ENCODE results near the gene GTF2H4. TPM values are rescaled to one million over a fixed set of nuclear protein-coding genes. Genes with fewer than 3 reads are reported as not detected.
"Not testable (repeated sequence)": the region's sequence is repeated elsewhere in the genome, so short reads cannot be mapped to it uniquely, and the experiment has no call there.

Gene GTF2H4
- total RNA-seq, 2 donors from 2014 or later, result 60.0 to 67.9 TPM

DNA sequence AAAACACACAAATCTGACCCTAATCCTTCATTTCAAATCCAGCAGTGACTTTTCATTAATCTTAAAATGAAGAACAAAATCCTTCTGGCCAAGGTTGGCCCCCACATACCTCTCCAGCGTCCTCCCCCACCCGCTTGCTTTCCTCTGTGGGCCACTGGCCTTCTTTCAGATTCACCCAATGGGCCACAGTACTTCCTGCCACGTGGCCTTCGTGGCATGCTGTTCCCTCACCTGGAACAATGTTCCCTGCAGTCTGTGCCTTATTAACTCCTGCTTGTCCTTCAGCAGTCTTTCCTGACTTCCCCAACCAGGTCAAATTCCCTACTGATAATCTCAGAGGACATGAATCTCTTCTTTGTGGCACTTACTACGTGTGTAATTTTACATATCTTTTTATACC, 5.3 kb upstream of the GTF2H4 start:
- H3K4me1 Mint-ChIP-seq, result no peaks in the 10 kb centered on the region
- H3K9ac ChIP-seq (ENCODE audit: extremely low read depth, low read length, poor library complexity, severe bottlenecking), result no peak overlapping the region
- H3K9me3 ChIP-seq (ENCODE audit: control insufficient read depth, low read length), result no peaks in the 10 kb centered on the region
- H3K9me3 Mint-ChIP-seq, result no peaks in the 10 kb centered on the region
- H3K4me3 Mint-ChIP-seq, result no peak overlapping the region
- H3K4me1 ChIP-seq (ENCODE audit: control insufficient read depth, insufficient read depth, low read length), result no peaks in the 10 kb centered on the region
- no peak overlapping the region for H3K27ac Mint-ChIP-seq
- H3K27me3 ChIP-seq (ENCODE audit: control insufficient read depth, insufficient read depth, low read length, poor library complexity, severe bottlenecking), result no peaks in the 10 kb centered on the region
- WGBS, 2 experiments (ENCODE audit: insufficient coverage in 1 of 2, insufficient read length in 1 of 2), result 58 to 74% methylated on average over 4 to 5 of the region's 5 CpGs
- H3K27ac ChIP-seq (ENCODE audit: low read depth, low read length), result no peak overlapping the region
- H3K36me3 Mint-ChIP-seq (ENCODE audit: low read depth), result peaks cover 23% of the 10 kb centered on the region
- DNase-seq, result no peak
- TF ChIP-seq, protein P1, sequence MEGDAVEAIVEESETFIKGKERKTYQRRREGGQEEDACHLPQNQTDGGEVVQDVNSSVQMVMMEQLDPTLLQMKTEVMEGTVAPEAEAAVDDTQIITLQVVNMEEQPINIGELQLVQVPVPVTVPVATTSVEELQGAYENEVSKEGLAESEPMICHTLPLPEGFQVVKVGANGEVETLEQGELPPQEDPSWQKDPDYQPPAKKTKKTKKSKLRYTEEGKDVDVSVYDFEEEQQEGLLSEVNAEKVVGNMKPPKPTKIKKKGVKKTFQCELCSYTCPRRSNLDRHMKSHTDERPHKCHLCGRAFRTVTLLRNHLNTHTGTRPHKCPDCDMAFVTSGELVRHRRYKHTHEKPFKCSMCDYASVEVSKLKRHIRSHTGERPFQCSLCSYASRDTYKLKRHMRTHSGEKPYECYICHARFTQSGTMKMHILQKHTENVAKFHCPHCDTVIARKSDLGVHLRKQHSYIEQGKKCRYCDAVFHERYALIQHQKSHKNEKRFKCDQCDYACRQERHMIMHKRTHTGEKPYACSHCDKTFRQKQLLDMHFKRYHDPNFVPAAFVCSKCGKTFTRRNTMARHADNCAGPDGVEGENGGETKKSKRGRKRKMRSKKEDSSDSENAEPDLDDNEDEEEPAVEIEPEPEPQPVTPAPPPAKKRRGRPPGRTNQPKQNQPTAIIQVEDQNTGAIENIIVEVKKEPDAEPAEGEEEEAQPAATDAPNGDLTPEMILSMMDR (conservative IDR thresholded peaks at IDR 0.05), result no peak
- H3K4me3 ChIP-seq (ENCODE audit: low read length), result no peak overlapping the region
- H3K27me3 Mint-ChIP-seq (ENCODE audit: insufficient read depth), result no peaks in the 10 kb centered on the region
- H3K36me3 ChIP-seq (ENCODE audit: control insufficient read depth, insufficient read depth, low read length), result peaks cover 14% of the 10 kb centered on the region

DNA sequence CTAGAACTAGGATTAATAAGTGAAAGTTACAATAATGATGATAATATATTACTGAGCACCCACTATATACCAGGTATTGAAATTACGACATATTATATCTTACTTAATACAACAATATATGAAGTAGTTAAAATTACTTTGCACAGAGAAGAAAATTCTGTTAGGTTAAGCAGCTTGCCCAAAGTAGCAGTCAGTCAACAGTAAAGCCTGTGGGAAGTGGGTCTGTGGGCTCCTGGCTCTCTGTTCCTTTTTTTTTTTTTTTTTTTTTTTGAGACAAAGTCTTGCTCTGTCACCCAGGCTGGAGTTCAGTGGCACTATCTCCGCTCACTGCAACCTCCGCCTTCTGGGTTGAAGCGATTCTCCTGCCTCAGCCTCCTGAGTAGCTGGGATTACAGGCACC, 4.8 kb upstream of the GTF2H4 start:
- no peak overlapping the region for H3K27ac ChIP-seq (ENCODE audit: low read depth, low read length)
- no peak overlapping the region for H3K27ac Mint-ChIP-seq
- H3K27me3 Mint-ChIP-seq (ENCODE audit: insufficient read depth), result no peaks in the 10 kb centered on the region
- H3K9ac ChIP-seq (ENCODE audit: extremely low read depth, low read length, poor library complexity, severe bottlenecking), result no peak overlapping the region
- H3K4me3 Mint-ChIP-seq, result no peak overlapping the region
- no peak for DNase-seq
- no peaks in the 10 kb centered on the region for H3K9me3 Mint-ChIP-seq
- H3K36me3 ChIP-seq (ENCODE audit: control insufficient read depth, insufficient read depth, low read length), result peaks cover 10% of the 10 kb centered on the region
- no peaks in the 10 kb centered on the region for H3K27me3 ChIP-seq (ENCODE audit: control insufficient read depth, insufficient read depth, low read length, poor library complexity, severe bottlenecking)
- no peaks in the 10 kb centered on the region for H3K9me3 ChIP-seq (ENCODE audit: control insufficient read depth, low read length)
- WGBS, 2 experiments (ENCODE audit: insufficient coverage in 1 of 2, insufficient read length in 1 of 2), result 97% methylated on average over 3 of the region's 4 CpGs; no CpG with 5 or more reads in 1 of the 2 experiments
- H3K4me1 ChIP-seq (ENCODE audit: control insufficient read depth, insufficient read depth, low read length), result no peaks in the 10 kb centered on the region
- H3K4me3 ChIP-seq (ENCODE audit: low read length), result no peak overlapping the region
- TF ChIP-seq, protein P1 (conservative IDR thresholded peaks at IDR 0.05), result no peak
- H3K36me3 Mint-ChIP-seq (ENCODE audit: low read depth), result peaks cover 18% of the 10 kb centered on the region
- H3K4me1 Mint-ChIP-seq, result no peaks in the 10 kb centered on the region

DNA sequence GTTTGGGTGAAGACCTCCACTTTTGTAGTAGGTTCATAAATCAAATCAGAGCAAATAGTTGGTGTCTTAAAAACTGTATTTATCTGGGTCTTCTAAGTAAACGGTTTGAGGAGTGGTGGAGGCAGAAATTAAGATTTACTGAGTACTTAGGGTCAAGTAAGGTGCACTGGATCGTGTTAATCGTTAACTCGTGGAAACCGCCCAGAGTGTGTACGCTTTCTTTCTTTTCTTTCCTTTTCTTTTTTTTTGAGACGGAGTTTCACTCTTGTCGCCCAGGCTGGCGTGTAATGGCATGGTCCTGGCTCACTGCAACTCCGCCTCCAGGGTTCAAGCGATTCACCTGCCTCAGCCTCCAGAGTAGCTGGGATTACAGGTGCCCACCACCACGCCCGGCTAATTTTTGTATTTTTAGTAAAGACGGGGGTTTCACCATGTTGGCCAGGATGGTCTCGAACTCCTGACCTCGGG, 683 bp upstream of the GTF2H4 start:
- H3K27ac ChIP-seq (ENCODE audit: low read depth, low read length); H3K9me3 Mint-ChIP-seq; H3K9me3 ChIP-seq (ENCODE audit: control insufficient read depth, low read length); H3K4me1 Mint-ChIP-seq; H3K4me1 ChIP-seq (ENCODE audit: control insufficient read depth, insufficient read depth, low read length); DNase-seq; H3K27me3 Mint-ChIP-seq (ENCODE audit: insufficient read depth); H3K27me3 ChIP-seq (ENCODE audit: control insufficient read depth, insufficient read depth, low read length, poor library complexity, severe bottlenecking); H3K9ac ChIP-seq (ENCODE audit: extremely low read depth, low read length, poor library complexity, severe bottlenecking): not testable (repeated sequence)
- H3K36me3 Mint-ChIP-seq (ENCODE audit: low read depth), result peaks cover 19% of the 10 kb centered on the region
- H3K4me3 ChIP-seq (ENCODE audit: low read length), result peak overlapping the region; percentile 99
- peaks cover 19% of the 10 kb centered on the region for H3K36me3 ChIP-seq (ENCODE audit: control insufficient read depth, insufficient read depth, low read length)
- 64 to 71% methylated on average over 12 to 16 of the region's 16 CpGs for WGBS, 2 experiments (ENCODE audit: insufficient coverage in 1 of 2, insufficient read length in 1 of 2)
- peak overlapping the region; percentile 55 for H3K27ac Mint-ChIP-seq
- H3K4me3 Mint-ChIP-seq, result peak overlapping the region; percentile 93

DNA sequence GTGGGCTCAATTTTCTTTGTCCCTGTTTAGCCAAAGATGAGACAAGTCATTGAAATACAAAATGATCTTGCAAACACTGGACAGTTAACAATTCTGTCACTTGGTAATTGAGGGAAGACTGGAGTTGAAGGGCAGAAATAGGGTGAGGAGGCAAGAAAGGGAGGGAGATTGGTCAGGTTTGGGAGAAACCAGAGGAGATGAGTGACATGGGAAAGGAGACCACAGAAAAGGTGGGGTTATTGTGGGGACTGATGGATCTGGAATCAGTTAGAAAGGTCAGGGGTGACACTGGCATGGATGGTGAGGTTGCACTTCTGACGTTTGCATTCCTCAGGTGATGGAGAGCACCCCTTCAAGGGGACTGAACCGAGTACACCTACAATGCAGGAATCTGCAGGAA, 693 bp downstream of the GTF2H4 start:
- Histone ChIP-seq H3K36me3 (ENCODE audit: control insufficient read depth, insufficient read depth, low read length) (peaks cover 31% of the 10 kb centered on the region), H3K27ac (ENCODE audit: low read depth, low read length) (no peak overlapping the region), H3K9ac (ENCODE audit: extremely low read depth, low read length, poor library complexity, severe bottlenecking) (peak overlapping the region; percentile 63), H3K4me1 (ENCODE audit: control insufficient read depth, insufficient read depth, low read length) (no peaks in the 10 kb centered on the region), H3K9me3 (ENCODE audit: control insufficient read depth, low read length) (no peaks in the 10 kb centered on the region), H3K27me3 (ENCODE audit: control insufficient read depth, insufficient read depth, low read length, poor library complexity, severe bottlenecking) (no peaks in the 10 kb centered on the region), H3K4me3 (ENCODE audit: low read length) (peak overlapping the region; percentile 99)
- TF ChIP-seq, protein P1 (conservative IDR thresholded peaks at IDR 0.05), result no peak
- Mint-ChIP-seq H3K9me3 (no peaks in the 10 kb centered on the region), H3K27ac (peak overlapping the region; percentile 90), H3K4me3 (peak overlapping the region; percentile 93), H3K36me3 (ENCODE audit: low read depth) (peaks cover 25% of the 10 kb centered on the region), H3K27me3 (ENCODE audit: insufficient read depth) (no peaks in the 10 kb centered on the region), H3K4me1 (peaks cover 13% of the 10 kb centered on the region)
- no peak for DNase-seq
- 53 to 73% methylated on average over 2 of the region's 2 CpGs for WGBS, 2 experiments (ENCODE audit: insufficient coverage in 1 of 2, insufficient read length in 1 of 2)

DNA sequence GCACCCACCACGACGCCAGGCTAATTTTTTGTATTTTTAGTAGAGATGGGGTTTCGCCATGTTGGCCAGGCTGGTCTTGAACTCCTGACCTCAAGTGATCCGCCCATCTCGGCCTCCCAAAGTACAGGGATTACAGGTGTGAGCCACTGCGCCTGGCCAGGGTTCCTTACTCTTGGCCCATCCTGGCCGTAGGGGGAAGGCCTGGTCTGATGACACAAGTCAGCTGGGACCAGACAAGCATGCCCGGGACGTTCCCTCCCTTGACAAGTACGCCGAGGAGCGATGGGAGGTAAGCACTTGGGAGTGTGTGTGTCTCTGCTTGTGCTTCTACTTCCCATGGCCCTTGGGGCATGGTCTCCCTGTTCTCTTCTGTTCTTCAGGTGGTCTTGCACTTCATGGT, 2.5 kb downstream of the GTF2H4 start:
- H3K9me3 ChIP-seq (ENCODE audit: control insufficient read depth, low read length); H3K27ac ChIP-seq (ENCODE audit: low read depth, low read length); H3K27ac Mint-ChIP-seq; DNase-seq; H3K27me3 ChIP-seq (ENCODE audit: control insufficient read depth, insufficient read depth, low read length, poor library complexity, severe bottlenecking); H3K9me3 Mint-ChIP-seq; H3K4me3 Mint-ChIP-seq; H3K4me1 ChIP-seq (ENCODE audit: control insufficient read depth, insufficient read depth, low read length); H3K27me3 Mint-ChIP-seq (ENCODE audit: insufficient read depth); H3K4me3 ChIP-seq (ENCODE audit: low read length); H3K9ac ChIP-seq (ENCODE audit: extremely low read depth, low read length, poor library complexity, severe bottlenecking): not testable (repeated sequence)
- peaks cover 20% of the 10 kb centered on the region for H3K4me1 Mint-ChIP-seq
- peaks cover 25% of the 10 kb centered on the region for H3K36me3 Mint-ChIP-seq (ENCODE audit: low read depth)
- WGBS, 2 experiments (ENCODE audit: insufficient coverage in 1 of 2, insufficient read length in 1 of 2), result 92 to 97% methylated on average over 11 to 12 of the region's 12 CpGs
- peaks cover 31% of the 10 kb centered on the region for H3K36me3 ChIP-seq (ENCODE audit: control insufficient read depth, insufficient read depth, low read length)

Data from endodermal cell (in vitro differentiated cells).